WERI-Rb-1 (cell line): Measurements from ENCODE around the gene ISYNA1.

Source experiments
- DNase-seq: peaks from one replicate; pipeline ENCODE4 v3.0.0-alpha.2; 2020
- H3K27ac ChIP-seq: fragments of 250-450 bp; sonication (Bioruptor Pico); 2 replicates; pipeline ENCODE4 v1.5.1; 2020; ENCODE audit warnings: mild to moderate bottlenecking, moderate library complexity
- H3K27me3 ChIP-seq: fragments of 250-450 bp; sonication (Bioruptor Pico); 2 replicates; pipeline ENCODE4 v1.5.1; 2021; ENCODE audit warnings: mild to moderate bottlenecking, low read depth, moderate library complexity; ENCODE audit not compliant: insufficient read depth, severe bottlenecking
- H3K36me3 ChIP-seq: fragments of 250-450 bp; sonication (Bioruptor Pico); 2 replicates; pipeline ENCODE4 v1.5.1; 2020; ENCODE audit warnings: mild to moderate bottlenecking, moderate library complexity
- H3K4me3 ChIP-seq: 2 replicates; pipeline ENCODE4 v1.5.1; 2011; ENCODE audit warnings: low read depth, mild to moderate bottlenecking, control low read depth, low read length
- H3K9me3 ChIP-seq: fragments of 250-450 bp; sonication (Bioruptor Pico); 2 replicates; pipeline ENCODE4 v1.5.1; 2021; ENCODE audit warnings: mild to moderate bottlenecking, moderate library complexity; ENCODE audit not compliant: severe bottlenecking
- CTCF ChIP-seq: IDR thresholded peaks from 2 replicates; pipeline ENCODE4 v1.5.1; 2011; ENCODE audit warnings: low read depth, mild to moderate bottlenecking, control low read depth, inconsistent platforms, low read length

The ISYNA1 gene

GRCh38 chr19:18392926-18393325, 45.0 kb downstream of the ISYNA1 start:
- H3K36me3 ChIP-seq = peaks cover 11% of the 10 kb centered on the region
- H3K4me3 ChIP-seq = no peak overlapping the region
- no peak for TF ChIP-seq CTCF
- no peak overlapping the region for H3K27ac ChIP-seq
- no peak for DNase-seq
- peaks cover 4% of the 10 kb centered on the region for H3K9me3 ChIP-seq
- no peaks in the 10 kb centered on the region for H3K27me3 ChIP-seq

- Histone ChIP-seq H3K9me3 (peaks cover 4% of the 10 kb centered on the region), H3K27ac (no peak overlapping the region), H3K36me3 (peaks cover 11% of the 10 kb centered on the region), H3K4me3 (no peak overlapping the region), H3K27me3 (no peaks in the 10 kb centered on the region)
- TF ChIP-seq CTCF = no peak
- DNase-seq = no peak
Measured at GRCh38 chr19:18392417-18392816, 45.5 kb downstream of the ISYNA1 start.

- H3K27me3 ChIP-seq = no peaks in the 10 kb centered on the region
- no peak for TF ChIP-seq CTCF
- peaks cover 4% of the 10 kb centered on the region for H3K9me3 ChIP-seq
- H3K4me3 ChIP-seq = no peak overlapping the region
- DNase-seq = no peak
- peaks cover 11% of the 10 kb centered on the region for H3K36me3 ChIP-seq
- no peak overlapping the region for H3K27ac ChIP-seq
Measured at GRCh38 chr19:18391509-18392075, 46.3 kb downstream of the ISYNA1 start.

- Histone ChIP-seq H3K36me3 (peaks cover 11% of the 10 kb centered on the region), H3K4me3 (no peak overlapping the region), H3K9me3 (peaks cover 4% of the 10 kb centered on the region), H3K27ac (no peak overlapping the region), H3K27me3 (no peaks in the 10 kb centered on the region)
- no peak for TF ChIP-seq CTCF
- DNase-seq = no peak
Measured at GRCh38 chr19:18390065-18390907, 47.6 kb downstream of the ISYNA1 start.

- peaks cover 4% of the 10 kb centered on the region for H3K9me3 ChIP-seq
- no peak for DNase-seq
- H3K36me3 ChIP-seq = peaks cover 11% of the 10 kb centered on the region
- H3K27me3 ChIP-seq = no peaks in the 10 kb centered on the region
- no peak for TF ChIP-seq CTCF
- no peak overlapping the region for H3K27ac ChIP-seq
- H3K4me3 ChIP-seq = no peak overlapping the region
Measured at GRCh38 chr19:18389726-18390064, 48.2 kb downstream of the ISYNA1 start.
